ENCODE data around the gene PDCD1.

Gene PDCD1

DNA sequence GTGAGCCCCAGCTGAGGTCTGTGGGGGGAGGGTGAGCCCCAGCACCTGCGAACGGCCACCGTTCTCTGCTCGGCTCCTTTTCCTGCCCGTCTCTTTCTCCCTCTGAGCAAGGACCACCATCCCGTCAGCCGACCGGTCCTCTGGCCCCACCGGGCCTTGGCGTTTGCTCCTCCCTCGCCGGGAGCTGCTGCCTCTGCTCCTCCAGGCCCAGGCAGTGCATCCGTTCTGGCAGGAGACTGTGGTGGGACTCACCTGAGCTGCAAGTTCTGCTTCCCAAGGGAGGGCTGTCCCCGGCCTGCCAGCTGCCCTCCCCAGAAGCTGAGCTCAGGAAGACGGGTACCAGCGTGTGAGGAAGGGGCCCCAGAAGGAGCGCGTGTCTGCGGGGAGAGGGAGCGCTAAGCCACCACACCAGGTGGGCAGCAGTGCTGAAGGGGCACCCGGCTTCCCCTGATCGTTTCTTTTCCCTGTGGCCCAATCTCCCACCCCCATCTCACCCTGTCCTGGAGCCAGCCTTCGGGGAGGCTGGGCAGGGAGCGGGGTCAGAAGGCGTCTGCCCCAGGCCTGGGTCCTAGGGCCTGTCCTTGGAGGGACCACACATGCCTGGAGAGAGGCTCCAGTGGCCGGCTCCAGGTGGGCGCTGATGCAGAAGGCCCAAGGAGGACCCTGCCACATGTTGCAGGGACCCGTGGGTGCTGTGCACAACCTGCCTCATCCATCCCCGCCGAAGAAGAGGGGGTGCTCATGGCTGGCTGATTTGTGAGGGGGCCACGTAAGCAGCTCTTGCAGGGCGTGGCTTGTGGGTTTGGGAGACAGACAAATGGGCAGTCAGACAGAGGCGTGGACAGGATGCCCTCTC, 8.3 kb upstream of the PDCD1 start:
- H3K36me3 ChIP-seq (ENCODE audit: control insufficient read depth, insufficient read depth, low read length): no peaks in the 10 kb centered on the region
- TF ChIP-seq, protein P1, sequence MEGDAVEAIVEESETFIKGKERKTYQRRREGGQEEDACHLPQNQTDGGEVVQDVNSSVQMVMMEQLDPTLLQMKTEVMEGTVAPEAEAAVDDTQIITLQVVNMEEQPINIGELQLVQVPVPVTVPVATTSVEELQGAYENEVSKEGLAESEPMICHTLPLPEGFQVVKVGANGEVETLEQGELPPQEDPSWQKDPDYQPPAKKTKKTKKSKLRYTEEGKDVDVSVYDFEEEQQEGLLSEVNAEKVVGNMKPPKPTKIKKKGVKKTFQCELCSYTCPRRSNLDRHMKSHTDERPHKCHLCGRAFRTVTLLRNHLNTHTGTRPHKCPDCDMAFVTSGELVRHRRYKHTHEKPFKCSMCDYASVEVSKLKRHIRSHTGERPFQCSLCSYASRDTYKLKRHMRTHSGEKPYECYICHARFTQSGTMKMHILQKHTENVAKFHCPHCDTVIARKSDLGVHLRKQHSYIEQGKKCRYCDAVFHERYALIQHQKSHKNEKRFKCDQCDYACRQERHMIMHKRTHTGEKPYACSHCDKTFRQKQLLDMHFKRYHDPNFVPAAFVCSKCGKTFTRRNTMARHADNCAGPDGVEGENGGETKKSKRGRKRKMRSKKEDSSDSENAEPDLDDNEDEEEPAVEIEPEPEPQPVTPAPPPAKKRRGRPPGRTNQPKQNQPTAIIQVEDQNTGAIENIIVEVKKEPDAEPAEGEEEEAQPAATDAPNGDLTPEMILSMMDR (IDR thresholded peaks at IDR 0.05; ENCODE audit: insufficient read depth, low read length, poor library complexity, severe bottlenecking): no peak
- DNase-seq (ENCODE audit: extremely low read depth, insufficient read length): no peak
- H3K27me3 ChIP-seq (replicated peaks; ENCODE audit: control insufficient read depth, insufficient read depth, low read length): peaks cover 5% of the 10 kb centered on the region
- H3K4me3 ChIP-seq (replicated peaks; ENCODE audit: low read depth, low read length): no peak overlapping the region

GRCh38 chr2:241865957-241866789, 7.5 kb upstream of the PDCD1 start:
- TF ChIP-seq, protein P1 (IDR thresholded peaks at IDR 0.05; ENCODE audit: insufficient read depth, low read length, poor library complexity, severe bottlenecking): no peak
- no peak for DNase-seq (ENCODE audit: extremely low read depth, insufficient read length)
- peaks cover 5% of the 10 kb centered on the region for H3K27me3 ChIP-seq (replicated peaks; ENCODE audit: control insufficient read depth, insufficient read depth, low read length)
- no peaks in the 10 kb centered on the region for H3K36me3 ChIP-seq (ENCODE audit: control insufficient read depth, insufficient read depth, low read length)
- no peak overlapping the region for H3K4me3 ChIP-seq (replicated peaks; ENCODE audit: low read depth, low read length)

DNA sequence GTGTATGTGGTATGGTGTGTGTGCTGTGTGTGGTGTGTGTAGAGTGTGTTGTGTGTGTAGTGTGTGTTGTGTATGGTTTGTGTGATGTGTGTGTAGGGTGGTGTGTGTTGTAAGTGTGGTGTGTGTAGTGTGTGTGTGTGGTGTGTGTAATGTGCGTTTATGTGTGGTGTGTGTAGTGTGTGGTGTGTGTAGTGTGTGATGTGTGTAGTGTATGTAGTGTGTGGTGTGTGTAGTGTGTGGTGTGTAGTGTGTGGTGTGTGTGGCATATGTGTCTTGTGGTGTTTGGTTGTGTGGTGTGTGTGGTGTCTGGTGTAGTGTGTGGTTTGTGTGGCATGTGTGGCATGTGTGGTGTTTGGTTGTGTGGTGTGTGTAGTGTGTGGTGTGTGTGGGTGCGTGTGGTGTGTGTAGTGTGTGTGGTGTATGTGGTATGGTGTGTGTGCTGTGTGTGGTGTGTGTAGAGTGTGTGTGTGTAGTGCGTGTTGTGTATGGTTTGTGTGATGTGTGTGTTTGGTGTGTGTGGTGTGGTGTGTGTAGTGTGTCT, 6.8 kb upstream of the PDCD1 start:
- no peaks in the 10 kb centered on the region for H3K36me3 ChIP-seq (ENCODE audit: control insufficient read depth, insufficient read depth, low read length)
- H3K27me3 ChIP-seq (replicated peaks; ENCODE audit: control insufficient read depth, insufficient read depth, low read length): peaks cover 5% of the 10 kb centered on the region
- DNase-seq (ENCODE audit: extremely low read depth, insufficient read length): no peak
- no peak overlapping the region for H3K4me3 ChIP-seq (replicated peaks; ENCODE audit: low read depth, low read length)
- TF ChIP-seq, protein P1 (IDR thresholded peaks at IDR 0.05; ENCODE audit: insufficient read depth, low read length, poor library complexity, severe bottlenecking): no peak

GRCh38 chr2:241864850-241865213, 6.1 kb upstream of the PDCD1 start:
- H3K36me3 ChIP-seq (ENCODE audit: control insufficient read depth, insufficient read depth, low read length): no peaks in the 10 kb centered on the region
- TF ChIP-seq, protein P1 (IDR thresholded peaks at IDR 0.05; ENCODE audit: insufficient read depth, low read length, poor library complexity, severe bottlenecking): no peak

DNA sequence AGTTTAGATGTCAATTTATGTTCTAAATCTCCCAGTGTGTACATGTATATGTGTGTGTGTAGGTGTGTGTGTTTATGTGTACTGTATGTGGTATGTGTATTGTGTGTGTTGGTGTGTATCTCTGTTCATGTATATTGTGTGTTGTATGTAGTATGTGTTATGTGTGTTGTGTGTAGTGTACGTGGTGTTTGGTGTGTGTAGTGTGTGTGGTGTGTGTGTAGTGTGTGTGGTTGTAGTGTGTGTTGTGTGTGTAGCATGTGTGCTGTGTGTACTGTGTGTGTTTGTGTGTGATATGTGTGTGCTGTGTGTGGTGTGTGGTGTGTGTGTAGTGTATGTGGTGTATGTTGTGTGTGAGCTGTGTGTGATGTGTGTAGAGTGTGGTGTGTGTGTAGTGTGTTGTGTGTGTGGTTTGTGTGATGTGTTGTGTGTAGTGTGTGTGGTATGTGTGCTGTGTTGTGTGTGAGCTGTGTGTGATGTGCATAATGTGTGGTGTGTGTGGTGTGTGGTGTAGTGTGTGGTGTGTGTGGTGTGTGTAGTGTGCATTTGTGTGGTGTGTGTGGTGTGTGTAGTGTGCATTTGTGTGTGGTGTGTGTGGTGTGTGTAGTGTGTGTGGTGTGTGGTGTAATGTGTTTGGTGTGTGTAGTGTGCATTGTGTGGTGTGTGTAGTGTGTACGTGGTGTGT, 5.6 kb upstream of the PDCD1 start:
- DNase-seq (ENCODE audit: extremely low read depth, insufficient read length): no peak
- Histone ChIP-seq H3K36me3 (ENCODE audit: control insufficient read depth, insufficient read depth, low read length) (no peaks in the 10 kb centered on the region), H3K4me3 (replicated peaks; ENCODE audit: low read depth, low read length) (no peak overlapping the region), H3K27me3 (replicated peaks; ENCODE audit: control insufficient read depth, insufficient read depth, low read length) (peaks cover 5% of the 10 kb centered on the region)
- TF ChIP-seq, protein P1 (IDR thresholded peaks at IDR 0.05; ENCODE audit: insufficient read depth, low read length, poor library complexity, severe bottlenecking): no peak

More at GRCh38 chr2:241864850-241865213, 6.1 kb upstream of the PDCD1 start:
- Histone ChIP-seq H3K4me3 (replicated peaks; ENCODE audit: low read depth, low read length) (no peak overlapping the region), H3K27me3 (replicated peaks; ENCODE audit: control insufficient read depth, insufficient read depth, low read length) (peaks cover 5% of the 10 kb centered on the region)
- no peak for DNase-seq (ENCODE audit: extremely low read depth, insufficient read length)

All from GM06990 (cell line).